IMR-90 (cell line): ENCODE data around the gene DHRS12. TPM values are rescaled to one million over a fixed set of nuclear protein-coding genes. Genes with fewer than 3 reads are reported as not detected.

Source experiments
- ATAC-seq: fragments of 200-7000 bp; cut with Tn5 transposase; 2 replicates; pipeline ENCODE4 v1.9.1; 2020; ENCODE audit warnings: low read depth, mild to moderate bottlenecking, moderate library complexity
- BruUV-seq: library from RNA; stranded (reverse); fragments of 400-500 nt; replicated peaks from 2 replicates; lab custom pipeline; 2021; lab: Mats Ljungman, UMichigan
- CTCF ChIA-PET: fragments of 300-600 bp; formaldehyde crosslinking; extraction: SDS; loops from one replicate; lab custom pipeline; 2021; ENCODE audit warnings: antibody characterized with exemption; lab: Yijun Ruan, JAX
- POLR2A ChIA-PET: fragments of 300-600 bp; sonication (Branson Sonifier 250); formaldehyde crosslinking; loops from one replicate; lab custom pipeline; 2022; ENCODE audit warnings: antibody characterized with exemption; ENCODE audit not compliant: unreplicated experiment; lab: Charles Lee
- DNase-seq: peaks from one replicate; pipeline ENCODE4 v3.0.0; 2013
- H2AFZ ChIP-seq: replicated peaks from 2 replicates; pipeline ENCODE3; 2013; ENCODE audit warnings: low read length, mild to moderate bottlenecking; ENCODE audit not compliant: poor library complexity
- H2AK5ac ChIP-seq: 2 replicates; pipeline ENCODE4 v1.6.1; 2013; ENCODE audit warnings: low read depth, low read length, inconsistent platforms
- H2AK9ac ChIP-seq: replicated peaks from 2 replicates; pipeline ENCODE3; 2013; ENCODE audit warnings: mild to moderate bottlenecking, low read depth, low read length, moderate library complexity; ENCODE audit not compliant: poor library complexity
- H2BK120ac ChIP-seq: 2 replicates; pipeline ENCODE4 v1.6.1; 2013; ENCODE audit warnings: low read depth, low read length, inconsistent platforms
- H2BK15ac ChIP-seq: 3 replicates; pipeline ENCODE4 v1.6.1; 2013; ENCODE audit warnings: low read depth, low read length, inconsistent platforms
- H2BK20ac ChIP-seq: 2 replicates; pipeline ENCODE4 v1.6.1; 2013; ENCODE audit warnings: low read depth, mild to moderate bottlenecking, inconsistent platforms, low read length, moderate library complexity
- H2BK5ac ChIP-seq: 2 replicates; pipeline ENCODE4 v1.6.1; 2013; ENCODE audit warnings: mild to moderate bottlenecking, low read depth, low read length, inconsistent platforms; ENCODE audit not compliant: poor library complexity, severe bottlenecking
- H3K14ac ChIP-seq: replicated peaks from 2 replicates; pipeline ENCODE4 v1.6.1; 2013; ENCODE audit warnings: low read depth, low read length, inconsistent platforms
- H3K18ac ChIP-seq: 2 replicates; pipeline ENCODE4 v1.6.1; 2013; ENCODE audit warnings: low read depth, low read length, control low read depth
- H3K23ac ChIP-seq: 2 replicates; pipeline ENCODE4 v1.6.1; 2013; ENCODE audit warnings: low read depth, low read length, inconsistent platforms
- H3K27ac ChIP-seq: 2 replicates; pipeline ENCODE4 v1.5.1; 2013; ENCODE audit warnings: mild to moderate bottlenecking, control low read depth, low read length; ENCODE audit not compliant: insufficient read depth
- H3K27me3 ChIP-seq: 2 replicates; pipeline ENCODE4 v1.6.1; 2013; ENCODE audit warnings: low read length; ENCODE audit not compliant: control insufficient read depth, insufficient read depth
- H3K36me3 ChIP-seq: 2 replicates; pipeline ENCODE4 v1.6.1; 2013; ENCODE audit warnings: low read length, mixed read lengths; ENCODE audit not compliant: control insufficient read depth, insufficient read depth
- H3K4ac ChIP-seq: 2 replicates; pipeline ENCODE4 v1.6.1; 2013; ENCODE audit warnings: low read depth, low read length, inconsistent platforms
- H3K4me1 ChIP-seq: 2 replicates; pipeline ENCODE4 v1.6.1; 2013; ENCODE audit warnings: low read length, mixed read lengths; ENCODE audit not compliant: control insufficient read depth, insufficient read depth
- H3K4me2 ChIP-seq: 2 replicates; pipeline ENCODE4 v1.6.1; 2013; ENCODE audit warnings: low read depth, mild to moderate bottlenecking, control low read depth, low read length, moderate library complexity
- H3K4me3 ChIP-seq: 2 replicates; pipeline ENCODE4 v1.5.1; 2013; ENCODE audit warnings: low read depth, mild to moderate bottlenecking, control low read depth, low read length, moderate library complexity; ENCODE audit not compliant: insufficient read depth
- H3K56ac ChIP-seq: 2 replicates; pipeline ENCODE4 v1.6.1; 2013; ENCODE audit warnings: low read length, inconsistent platforms; ENCODE audit not compliant: insufficient read depth; ENCODE audit errors: extremely low read depth
- H3K79me1 ChIP-seq, 2 experiments: 2 replicates each; pipeline ENCODE4 v1.6.1; 2013; ENCODE audit warnings: low read length in 2 of 2, inconsistent platforms in 1 of 2, low read depth in 1 of 2
- H3K9ac ChIP-seq: 2 replicates; pipeline ENCODE4 v1.6.1; 2013; ENCODE audit warnings: low read depth, low read length, control low read depth
- H3K9me1 ChIP-seq: 2 replicates; pipeline ENCODE4 v1.6.1; 2013; ENCODE audit warnings: low read length, inconsistent platforms; ENCODE audit not compliant: insufficient read depth
- H3K9me3 ChIP-seq: 2 replicates; pipeline ENCODE4 v1.6.1; 2013; ENCODE audit warnings: low read length; ENCODE audit not compliant: control insufficient read depth, insufficient read depth
- H4K20me1 ChIP-seq: 2 replicates; pipeline ENCODE4 v1.6.1; 2013; ENCODE audit warnings: low read length, inconsistent platforms; ENCODE audit not compliant: insufficient read depth
- H4K5ac ChIP-seq: 2 replicates; pipeline ENCODE4 v1.6.1; 2013; ENCODE audit warnings: mild to moderate bottlenecking, low read depth, low read length, control low read depth
- H4K8ac ChIP-seq, 2 experiments: 2 replicates each; pipeline ENCODE4 v1.6.1; 2013; ENCODE audit warnings: low read depth in 2 of 2, low read length in 2 of 2, control low read depth in 1 of 2, inconsistent platforms in 1 of 2
- H4K91ac ChIP-seq: 2 replicates; pipeline ENCODE4 v1.6.1; 2013; ENCODE audit warnings: low read depth, low read length, inconsistent platforms; ENCODE audit not compliant: insufficient read depth
- BHLHE40 ChIP-seq: fragments of 150-350 bp; IDR thresholded peaks from 2 replicates; pipeline ENCODE4 v1.6.1; 2016; ENCODE audit warnings: mild to moderate bottlenecking, low read depth, low read length
- CEBPB ChIP-seq: IDR thresholded peaks from 2 replicates; pipeline ENCODE4 v1.6.1; 2012; ENCODE audit warnings: low read depth, low read length, improper control_type of control experiment
- CHD1 ChIP-seq: IDR thresholded peaks from 2 replicates; pipeline ENCODE4 v1.6.1; 2012; ENCODE audit warnings: low read depth, low read length, improper control_type of control experiment
- MAFK ChIP-seq: IDR thresholded peaks from 2 replicates; pipeline ENCODE4 v1.6.1; 2012; ENCODE audit warnings: low read depth, low read length, improper control_type of control experiment
- MAZ ChIP-seq: IDR thresholded peaks from 2 replicates; pipeline ENCODE4 v1.6.1; 2012; ENCODE audit warnings: low read depth, mild to moderate bottlenecking, low read length, improper control_type of control experiment, moderate library complexity, borderline replicate concordance
- MXI1 ChIP-seq: IDR thresholded peaks from 2 replicates; pipeline ENCODE4 v1.6.1; 2012; ENCODE audit warnings: low read depth, mild to moderate bottlenecking, low read length, moderate library complexity, borderline replicate concordance
- NFE2L2 ChIP-seq: fragments of 150-350 bp; IDR thresholded peaks from 2 replicates; pipeline ENCODE4 v1.6.1; 2016; ENCODE audit warnings: low read depth, mild to moderate bottlenecking, low read length
- RAD21 ChIP-seq: IDR thresholded peaks from 2 replicates; pipeline ENCODE4 v1.6.1; 2012; ENCODE audit warnings: low read length, improper control_type of control experiment
- RCOR1 ChIP-seq: IDR thresholded peaks from 2 replicates; pipeline ENCODE4 v1.6.1; 2012; ENCODE audit warnings: mild to moderate bottlenecking, low read length, improper control_type of control experiment; ENCODE audit not compliant: insufficient replicate concordance
- RFX5 ChIP-seq: IDR thresholded peaks from 2 replicates; pipeline ENCODE4 v1.8.0; 2012; ENCODE audit warnings: low read depth, mild to moderate bottlenecking, low read length, moderate library complexity
- SMC3 ChIP-seq: fragments of 150-350 bp; IDR thresholded peaks from 2 replicates; pipeline ENCODE4 v1.6.1; 2016; ENCODE audit warnings: low read depth, mild to moderate bottlenecking, antibody characterized with exemption, low read length, moderate library complexity
- WGBS, 2 experiments: methylation state at CpG; one replicate each; pipeline versions ENCODE4 v1.1.5 to v1.1.7; 2013; ENCODE audit warnings: missing lambda C conversion rate in 2 of 2; ENCODE audit not compliant: insufficient read length in 1 of 2; ENCODE audit errors: extremely low coverage in 2 of 2; 5-methylcytosine and 5-hydroxymethylcytosine counted together
- dilution Hi-C: fragments of 300-500 bp; cut with HindIII; formaldehyde crosslinking; loops from one replicate; pipeline ENCODE4 v1.14.3; 2018; ENCODE audit warnings: low sequenced_read_pairs; ENCODE audit not compliant: unreplicated experiment
- in situ Hi-C: fragments of 300-500 bp; cut with MboI; formaldehyde crosslinking; loops from 3 replicates; pipeline ENCODE4 v1.14.3; 2019; ENCODE audit warnings: low sequenced_read_pairs, inconsistent platforms, mixed read lengths
- intact Hi-C: fragments of 100-400 bp; cut with micrococcal nuclease; formaldehyde crosslinking; loops from 2 replicates; pipeline ENCODE4 v1.10.0; 2022
- polyA plus RNA-seq, 3 experiments: library from polyadenylated mRNA; depleted of rRNA; stranded (reverse); fragments of >200 nt; gene quantifications; 2 replicates each; pipeline ENCODE4 v1.2.3, GENCODE V29; 2012; ENCODE audit warnings: low replicate concordance in 1 of 3
- total RNA-seq: library from RNA; depleted of rRNA; stranded (reverse); fragments of >200 nt; gene quantifications from 2 replicates; pipeline ENCODE4 v1.2.3, GENCODE V29; 2012
- TF ChIP-seq, protein P1 (sequence below): fragments of 150-350 bp; IDR thresholded peaks from 2 replicates; pipeline ENCODE4 v1.6.1; 2016; ENCODE audit warnings: low read depth, mild to moderate bottlenecking, low read length, moderate library complexity, borderline replicate concordance

The DHRS12 gene
- total and polyA plus RNA-seq, 2 of the 4 experiments (the other 2 are of a cell fraction), result 1.3 to 1.6 TPM

DNA sequence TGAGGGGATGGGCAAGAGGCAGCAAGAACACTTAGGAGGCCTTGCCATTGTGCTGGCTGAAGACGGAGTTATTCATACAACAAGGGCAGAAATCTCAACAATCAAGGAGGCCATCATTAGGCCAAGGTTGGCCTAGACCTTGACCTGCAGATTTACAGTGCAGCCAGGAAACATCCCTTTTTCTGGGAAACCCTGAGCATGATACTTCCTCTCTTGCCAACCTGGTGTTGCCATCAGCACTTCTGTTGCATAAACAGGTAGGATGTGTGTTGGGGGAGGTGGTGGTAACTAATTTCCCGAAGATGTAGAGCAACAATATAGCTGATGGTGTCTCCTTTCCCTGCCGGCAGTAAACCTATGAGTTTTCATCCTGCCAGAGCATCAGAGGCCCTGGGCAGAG, 33.1 kb upstream of the DHRS12 start:
- Histone ChIP-seq H3K27me3 (peaks cover 40% of the 10 kb centered on the region), H3K79me1 (no peaks in the 10 kb centered on the region), H3K23ac (no peak overlapping the region), H2BK20ac (no peak overlapping the region), H2BK15ac (no peak overlapping the region), H3K4me2 (no peak overlapping the region), H3K4me3 (no peak overlapping the region), H3K27ac (no peak overlapping the region), H3K4me1 (no peaks in the 10 kb centered on the region), H2AK9ac (no peak overlapping the region), H2BK5ac (no peak overlapping the region), H3K56ac (no peak overlapping the region), H4K5ac (no peak overlapping the region), H2BK120ac (no peak overlapping the region), H3K9ac (no peak overlapping the region), H2AFZ (no peak overlapping the region), H3K9me3 (no peaks in the 10 kb centered on the region), H3K14ac (no peak overlapping the region), H2AK5ac (no peak overlapping the region), H4K8ac (no peak overlapping the region), H3K36me3 (no peaks in the 10 kb centered on the region), H4K91ac (no peak overlapping the region), H3K18ac (no peak overlapping the region), H4K20me1 (no peaks in the 10 kb centered on the region), H3K4ac (no peak overlapping the region), H3K9me1 (no peaks in the 10 kb centered on the region)
- ATAC-seq (no peak), DNase-seq (no peak)
- in situ Hi-C loops (no loop called here), intact Hi-C loops (no loop called here), dilution Hi-C loops (no loop called here)
- WGBS, 2 experiments, result no CpG with 5 or more reads among the region's 3 CpGs
- POLR2A ChIA-PET, result no interaction called here
- TF ChIP-seq RFX5, result no peak
- TF ChIP-seq, protein P1, sequence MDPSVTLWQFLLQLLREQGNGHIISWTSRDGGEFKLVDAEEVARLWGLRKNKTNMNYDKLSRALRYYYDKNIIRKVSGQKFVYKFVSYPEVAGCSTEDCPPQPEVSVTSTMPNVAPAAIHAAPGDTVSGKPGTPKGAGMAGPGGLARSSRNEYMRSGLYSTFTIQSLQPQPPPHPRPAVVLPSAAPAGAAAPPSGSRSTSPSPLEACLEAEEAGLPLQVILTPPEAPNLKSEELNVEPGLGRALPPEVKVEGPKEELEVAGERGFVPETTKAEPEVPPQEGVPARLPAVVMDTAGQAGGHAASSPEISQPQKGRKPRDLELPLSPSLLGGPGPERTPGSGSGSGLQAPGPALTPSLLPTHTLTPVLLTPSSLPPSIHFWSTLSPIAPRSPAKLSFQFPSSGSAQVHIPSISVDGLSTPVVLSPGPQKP, result no peak
- TF ChIP-seq NFE2L2, result no peak
- TF ChIP-seq SMC3, result no peak
- TF ChIP-seq RAD21, result no peak
- no peak for TF ChIP-seq MAZ
- no peak for TF ChIP-seq CEBPB
- no peak for TF ChIP-seq MAFK
- TF ChIP-seq MXI1, result no peak
- no peak for TF ChIP-seq RCOR1
- TF ChIP-seq CHD1, result no peak
- TF ChIP-seq BHLHE40, result no peak
- CTCF ChIA-PET, result no interaction called here
- BruUV-seq, result no TSS peak
